HEK293 (cell line): Measurements from ENCODE around the gene EGR4.

Experiments used
- CTCF ChIA-PET: fragments of 350-600 bp; formaldehyde crosslinking; extraction: SDS; loops from one replicate; lab custom pipeline; 2021; ENCODE audit warnings: antibody characterized with exemption; lab: Yijun Ruan, JAX
- POLR2A ChIA-PET: fragments of 300-600 bp; formaldehyde crosslinking; extraction: SDS; loops from one replicate; lab custom pipeline; 2020; ENCODE audit warnings: antibody characterized with exemption, inconsistent platforms; lab: Yijun Ruan, JAX
- H3K27ac ChIP-seq: fragments of 200-500 bp; sonication (Bioruptor generic); 2 replicates; pipeline ENCODE4 v1.5.1; 2014; ENCODE audit warnings: low read depth, low read length, control low read depth, inconsistent platforms; ENCODE audit errors: extremely low read depth
- H3K36me3 ChIP-seq, 2 experiments: fragments of 200-500 bp in 1 of 2; sonication (Bioruptor generic) in 1 of 2; 1 replicate in 1 of 2; 2 replicates in 1 of 2; pipeline ENCODE4 v1.5.1; 2014 to 2017; ENCODE audit warnings: inconsistent platforms in 2 of 2, low read length in 2 of 2; ENCODE audit not compliant: control insufficient read depth in 2 of 2, insufficient read depth in 1 of 2
- H3K4me1 ChIP-seq: fragments of 200-500 bp; sonication (Bioruptor generic); 2 replicates; pipeline ENCODE4 v1.5.1; 2014; ENCODE audit warnings: mild to moderate bottlenecking, low read length, inconsistent platforms; ENCODE audit not compliant: control insufficient read depth, insufficient read depth
- H3K4me3 ChIP-seq: 2 replicates; pipeline ENCODE4 v1.5.1; 2011; ENCODE audit warnings: low read depth, mild to moderate bottlenecking, control low read depth, low read length, moderate library complexity
- H3K9me3 ChIP-seq: fragments of 200-500 bp; sonication (Bioruptor generic); 2 replicates; pipeline ENCODE4 v1.5.1; 2014; ENCODE audit warnings: low read depth, low read length, inconsistent platforms; ENCODE audit not compliant: control insufficient read depth, insufficient read depth
- GLIS1 ChIP-seq: fragments of 450-650 bp; formaldehyde crosslinking; IDR thresholded peaks from 2 replicates; pipeline ENCODE4 v1.5.1; 2016; ENCODE audit warnings: missing biosample characterization, missing genetic modification characterization
- HIC1 ChIP-seq: fragments of 450-650 bp; formaldehyde crosslinking; IDR thresholded peaks from 2 replicates; pipeline ENCODE4 v1.5.1; 2016; ENCODE audit warnings: missing biosample characterization, missing genetic modification characterization
- PBX3 ChIP-seq: sonication (generic); formaldehyde crosslinking; IDR thresholded peaks from 2 replicates; pipeline ENCODE4 v1.8.1; 2022; ENCODE audit warnings: mild to moderate bottlenecking, moderate library complexity, missing genetic modification reagents
- REPIN1 ChIP-seq: fragments of 450-650 bp; formaldehyde crosslinking; IDR thresholded peaks from 2 replicates; pipeline ENCODE4 v1.5.1; 2017; ENCODE audit warnings: missing biosample characterization, missing genetic modification characterization, low read depth
- ZFP37 ChIP-seq: fragments of 450-650 bp; formaldehyde crosslinking; IDR thresholded peaks from 2 replicates; pipeline ENCODE4 v1.5.1; 2016; ENCODE audit warnings: missing biosample characterization, missing genetic modification characterization
- ZFP69B ChIP-seq: fragments of 450-650 bp; formaldehyde crosslinking; IDR thresholded peaks from 2 replicates; pipeline ENCODE4 v1.5.1; 2016; ENCODE audit warnings: missing biosample characterization, missing genetic modification characterization
- ZIC2 ChIP-seq: fragments of 450-650 bp; formaldehyde crosslinking; IDR thresholded peaks from 2 replicates; pipeline ENCODE4 v1.5.1; 2016; ENCODE audit warnings: missing biosample characterization, missing genetic modification characterization
- ZNF10 ChIP-seq: fragments of 450-650 bp; formaldehyde crosslinking; IDR thresholded peaks from 2 replicates; pipeline ENCODE4 v1.5.1; 2017; ENCODE audit warnings: missing biosample characterization, missing genetic modification characterization
- ZNF350 ChIP-seq: fragments of 450-650 bp; formaldehyde crosslinking; IDR thresholded peaks from 2 replicates; pipeline ENCODE4 v1.5.0; 2017; ENCODE audit warnings: missing biosample characterization, mild to moderate bottlenecking, missing genetic modification characterization
- ZNF585B ChIP-seq: fragments of 450-650 bp; formaldehyde crosslinking; IDR thresholded peaks from 2 replicates; pipeline ENCODE4 v1.5.1; 2016; ENCODE audit warnings: missing biosample characterization, missing genetic modification characterization
- ZNF692 ChIP-seq: fragments of 450-650 bp; formaldehyde crosslinking; IDR thresholded peaks from 2 replicates; pipeline ENCODE4 v1.5.1; 2016; ENCODE audit warnings: missing biosample characterization, missing genetic modification characterization
- ZNF776 ChIP-seq: fragments of 450-650 bp; formaldehyde crosslinking; IDR thresholded peaks from 2 replicates; pipeline ENCODE4 v1.5.0; 2017; ENCODE audit warnings: missing biosample characterization, missing genetic modification characterization, borderline replicate concordance
- ZXDB ChIP-seq: fragments of 450-650 bp; formaldehyde crosslinking; IDR thresholded peaks from 2 replicates; pipeline ENCODE4 v1.5.1; 2016; ENCODE audit warnings: missing biosample characterization, missing genetic modification characterization

EGR4 gene

GRCh38 chr2:73255907-73256617 is 37.3 kb downstream of the EGR4 start:
- no peak overlapping the region for H3K27ac ChIP-seq
- ChIA-PET CTCF (interaction anchor here (1.6 to 2.6 kb wide), 2 partner anchors 12 to 34 kb away, joined by 4 to 8 read pairs; no protein-coding TSS in a partner anchor), POLR2A (interaction anchor here (0.9 to 2.7 kb wide), 3 partner anchors 12 to 34 kb away, joined by 3 to 18 read pairs (median 5); partner anchors contain the start of genes CCT7 and PRADC1)

GRCh38 chr2:73255007-73255644 is 38.2 kb downstream of the EGR4 start:
- ChIA-PET POLR2A (interaction anchor here (2.0 kb wide), 1 partner anchor 10 kb away, joined by 6 read pairs; no protein-coding TSS in a partner anchor), CTCF (interaction anchor here (0.9 to 1.6 kb wide), 2 partner anchors 10 to 35 kb away, joined by 3 to 4 read pairs; no protein-coding TSS in a partner anchor)
- Histone ChIP-seq H3K9me3 (no peaks in the 10 kb centered on the region), H3K4me1 (no peaks in the 10 kb centered on the region), H3K27ac (no peak overlapping the region), H3K4me3 (no peak overlapping the region), H3K36me3 (peaks cover 20 to 73% of the 10 kb centered on the region in 2 experiments)
- TF ChIP-seq ZFP69B (no peak), ZNF10 (tag by site-specific recombination) (peak; percentile 36; the same call in 1 of the 2 replicates), HIC1 (tag by site-specific recombination) (peak; percentile 48; the same call in 1 of the 2 replicates), ZNF585B (no peak)

More at GRCh38 chr2:73255907-73256617, 37.3 kb downstream of the EGR4 start:
- no peaks in the 10 kb centered on the region for H3K4me1 ChIP-seq
- no peak overlapping the region for H3K4me3 ChIP-seq
- peaks cover 11 to 66% of the 10 kb centered on the region in 2 experiments for H3K36me3 ChIP-seq
- H3K9me3 ChIP-seq: no peaks in the 10 kb centered on the region
- no peak for TF ChIP-seq REPIN1
- no peak for TF ChIP-seq ZNF350 (tag by site-specific recombination)
- no peak for TF ChIP-seq ZNF692 (tag by site-specific recombination)
- 0 out of 2 replicates have a peak, but pooled peaks have one; percentile 7 for TF ChIP-seq ZIC2 (tag by site-specific recombination)
- no peak for TF ChIP-seq ZFP37
- TF ChIP-seq GLIS1 (tag by site-specific recombination): peak; percentile 88

GRCh38 chr2:73254343-73255006 is 38.9 kb downstream of the EGR4 start:
- POLR2A ChIA-PET: interaction anchor here (1.1 to 2.0 kb wide), 4 partner anchors 10 to 21 kb away, joined by 3 to 7 read pairs (median 5); partner anchors contain the start of genes CCT7 and PRADC1
- Histone ChIP-seq H3K27ac (no peak overlapping the region; the same call in 1 of the 2 replicates), H3K4me1 (no peaks in the 10 kb centered on the region), H3K36me3 (peaks cover 27 to 73% of the 10 kb centered on the region in 2 experiments), H3K9me3 (no peaks in the 10 kb centered on the region), H3K4me3 (no peak overlapping the region)
- CTCF ChIA-PET: interaction anchor here (0.7 to 1.6 kb wide), 3 partner anchors 10 to 169 kb away, joined by 3 to 5 read pairs (median 4); no protein-coding TSS in a partner anchor
- 0 out of 2 replicates have a peak, but pooled peaks have one; percentile 23 for TF ChIP-seq PBX3 (CRISPR knock-in tag)
- TF ChIP-seq ZNF776: no peak
- no peak for TF ChIP-seq ZXDB (tag by site-specific recombination)
